Pancreas (tissue), 10 donors: Measurements from ENCODE around the gene DNM3. TPM values are rescaled to one million over a fixed set of nuclear protein-coding genes. Genes with fewer than 3 reads are reported as not detected.

ENCODE experiments used
- ATAC-seq, 4 donors: fragments of 200-7000 bp; cut with Tn5 transposase; one replicate each; pipeline versions ENCODE4 v1.8.0 to v1.9.1; 2020; ENCODE audit warnings: mild to moderate bottlenecking in 4 of 4, moderate library complexity in 4 of 4
- DNase-seq, 6 donors: peaks; one replicate each; pipeline ENCODE4 v3.0.0-alpha.2; 2020
- FAIRE-seq: peaks from 2 replicates; lab custom pipeline; 2012; peaks lifted over from hg19 to GRCh38; lab: Jason Lieb, UNC
- H3K27ac ChIP-seq, 4 donors: fragments of 200-600 bp; sonication (generic); 1 replicate in 3 of 4; 2 replicates in 1 of 4; pipeline versions ENCODE4 v1.5.0 to v1.8.0; 2020
- H3K27me3 ChIP-seq, 4 donors: fragments of 200-600 bp; one replicate each; pipeline ENCODE4 v1.8.0; 2021
- H3K36me3 ChIP-seq, 3 donors: fragments of 200-600 bp; sonication (generic) in 1 of 3; one replicate each; pipeline versions ENCODE4 v1.5.0 to v1.8.0; 2020 to 2021
- H3K4me1 ChIP-seq, 3 donors: fragments of 200-600 bp; one replicate each; pipeline ENCODE4 v1.8.0; 2021
- H3K4me3 ChIP-seq, 4 donors: fragments of 200-600 bp; sonication (generic) in 2 of 4; one replicate each; pipeline versions ENCODE4 v1.5.0 to v1.8.0; 2020 to 2021
- H3K9me3 ChIP-seq, 4 donors: fragments of 200-600 bp; one replicate each; pipeline ENCODE4 v1.8.0; 2021
- WGBS, 2 donors: extraction: QIAGEN DNeasy Blood & Tissue Kit; methylation state at CpG; one replicate each; pipeline ENCODE4 v1.1.7; 2013; 5-methylcytosine and 5-hydroxymethylcytosine counted together
- intact Hi-C, 3 donors: fragments of 100-400 bp; cut with DNase I; formaldehyde crosslinking; loops; one replicate each; pipeline versions ENCODE4 v1.11.1 to v1.14.2; 2022
- polyA plus RNA-seq, 2 donors: library from polyadenylated mRNA; stranded (reverse); fragments of 200-250 nt; gene quantifications; one replicate each; pipeline ENCODE4 v1.2.3, GENCODE V29; 2013
- total RNA-seq, 6 donors: library from RNA; stranded (reverse); fragmentation: NEBNext Ultra II Directional in 4 of 6; extraction: Animal tissue kit (Norgen Biotek cat#: 25700) in 4 of 6; gene quantifications; one replicate each; pipeline versions ENCODE4 v1.2.1 to v1.2.4, GENCODE V29; 2021 to 2023
- TF ChIP-seq, protein P1 (sequence below), 4 donors: fragments of 200-600 bp; sonication (generic) in 3 of 4; IDR thresholded peaks; one replicate each; pipeline versions ENCODE4 v1.5.0 to v1.8.0; 2021; ENCODE audit warnings: antibody characterized with exemption in 4 of 4
- donor health status: healthy with polysubstance abuse.
- donor health status: DM: no; HTN: no; CAD: no; lungs with moderate emphysema.
- donor health status: DM: no; HTN: no; CAD: no.
- donor health status: control.
- donor health status: control.
- donor health status: Bipolar disorder and iron deficiency.
- donor health status: DM: yes; HTN: yes; CAD: no.
- donor health status: DM: no; HTN: no; CAD: no.
- donor health status: DM: no; HTN: no; CAD: no.
- donor health status: DM: yes; HTN: yes; CAD: no.

DNM3 gene
- total and polyA plus RNA-seq, 8 donors: 0.40 to 1.3 (median 0.78) TPM

- intact Hi-C loops: no loop called here
- Histone ChIP-seq H3K9me3 (no peaks in the 10 kb centered on the region), H3K36me3 (no peaks in the 10 kb centered on the region), H3K27ac (no peak overlapping the region), H3K4me3 (no peak overlapping the region), H3K27me3 (no peaks in the 10 kb centered on the region), H3K4me1 (peaks cover 16 to 64% (median 22%) of the 10 kb centered on the region in 3 donors)
- DNase-seq (no peak), FAIRE-seq (no peak), ATAC-seq (no peak)
- TF ChIP-seq, protein P1, sequence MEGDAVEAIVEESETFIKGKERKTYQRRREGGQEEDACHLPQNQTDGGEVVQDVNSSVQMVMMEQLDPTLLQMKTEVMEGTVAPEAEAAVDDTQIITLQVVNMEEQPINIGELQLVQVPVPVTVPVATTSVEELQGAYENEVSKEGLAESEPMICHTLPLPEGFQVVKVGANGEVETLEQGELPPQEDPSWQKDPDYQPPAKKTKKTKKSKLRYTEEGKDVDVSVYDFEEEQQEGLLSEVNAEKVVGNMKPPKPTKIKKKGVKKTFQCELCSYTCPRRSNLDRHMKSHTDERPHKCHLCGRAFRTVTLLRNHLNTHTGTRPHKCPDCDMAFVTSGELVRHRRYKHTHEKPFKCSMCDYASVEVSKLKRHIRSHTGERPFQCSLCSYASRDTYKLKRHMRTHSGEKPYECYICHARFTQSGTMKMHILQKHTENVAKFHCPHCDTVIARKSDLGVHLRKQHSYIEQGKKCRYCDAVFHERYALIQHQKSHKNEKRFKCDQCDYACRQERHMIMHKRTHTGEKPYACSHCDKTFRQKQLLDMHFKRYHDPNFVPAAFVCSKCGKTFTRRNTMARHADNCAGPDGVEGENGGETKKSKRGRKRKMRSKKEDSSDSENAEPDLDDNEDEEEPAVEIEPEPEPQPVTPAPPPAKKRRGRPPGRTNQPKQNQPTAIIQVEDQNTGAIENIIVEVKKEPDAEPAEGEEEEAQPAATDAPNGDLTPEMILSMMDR (IDR thresholded peaks at IDR 0.05): no peak
- WGBS, 2 donors: 48 to 83% methylated on average over 1 of the region's 1 CpG
These were observed 614.2 kb downstream of the DNM3 start for GRCh38 chr1:172455451-172455850.

DNA sequence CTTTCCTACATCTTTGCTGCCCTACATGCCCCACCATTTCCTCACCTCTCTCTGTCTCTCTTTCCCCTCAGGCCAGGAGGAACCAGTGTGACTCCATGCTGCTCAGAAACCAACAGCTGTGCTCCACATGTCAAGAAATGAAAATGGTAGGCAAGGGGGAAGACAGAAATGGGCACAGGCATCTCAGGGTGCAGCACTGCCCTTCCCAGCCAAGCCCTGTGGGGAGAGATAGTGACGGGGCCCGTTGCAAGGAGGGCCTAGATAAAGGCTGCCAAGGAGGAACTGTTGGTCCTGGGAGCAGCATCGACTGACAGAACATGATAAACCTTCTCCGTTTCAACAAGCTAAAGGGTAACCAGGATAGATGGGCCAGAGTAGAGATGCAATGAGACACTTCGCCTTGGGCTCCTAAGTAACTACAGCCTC is 615.1 kb downstream of the DNM3 start:
- no peaks in the 10 kb centered on the region for H3K9me3 ChIP-seq
- peak overlapping the region in 2 of 4 donors; percentile 43 to 53 for H3K27ac ChIP-seq
- WGBS, 2 donors: 60 to 65% methylated on average over 5 of the region's 5 CpGs
- FAIRE-seq (no peak), DNase-seq (no peak), ATAC-seq (no peak)
- H3K4me1 ChIP-seq: peaks cover 11 to 63% (median 15%) of the 10 kb centered on the region in 3 donors
- no peak overlapping the region for H3K4me3 ChIP-seq
- no peaks in the 10 kb centered on the region for H3K36me3 ChIP-seq
- intact Hi-C loops: no loop called here
- no peaks in the 10 kb centered on the region for H3K27me3 ChIP-seq
- TF ChIP-seq, protein P1 (IDR thresholded peaks at IDR 0.05): no peak

DNA sequence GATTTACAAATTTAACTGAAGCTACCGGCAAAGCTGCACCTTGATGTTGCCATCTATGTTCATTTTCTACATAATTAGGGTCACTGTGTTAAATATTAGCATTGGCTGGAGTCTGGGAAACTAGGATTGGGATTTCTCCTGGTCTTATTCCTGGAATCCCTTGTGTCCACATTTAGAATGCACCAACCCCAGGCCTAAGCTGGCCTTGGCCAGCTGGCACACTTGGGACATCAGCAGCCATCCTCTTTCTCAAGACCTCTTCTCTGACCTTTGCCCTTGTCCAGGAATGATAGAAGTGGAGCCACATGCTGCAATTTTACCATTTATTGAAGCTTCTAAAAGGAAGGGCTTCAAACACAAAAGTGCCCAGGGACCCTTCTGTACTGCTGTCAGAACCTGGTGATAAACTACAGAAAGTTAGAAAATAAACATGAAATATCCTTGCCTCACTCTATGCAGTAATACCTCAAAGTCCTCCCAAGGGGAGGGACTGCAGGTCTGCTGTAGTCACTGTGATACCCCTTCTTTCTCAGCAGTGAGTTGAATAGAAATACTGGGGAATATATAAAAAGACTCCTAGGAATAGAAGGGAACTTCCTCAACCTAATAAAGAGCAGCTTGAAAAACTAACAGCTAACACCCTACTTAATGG is 616.3 kb downstream of the DNM3 start:
- Histone ChIP-seq H3K27ac (peak overlapping the region in 2 of 4 donors; percentile 43 to 53), H3K4me3 (no peak overlapping the region), H3K9me3 (no peaks in the 10 kb centered on the region), H3K27me3 (no peaks in the 10 kb centered on the region), H3K36me3 (no peaks in the 10 kb centered on the region), H3K4me1 (peaks cover 6 to 52% (median 11%) of the 10 kb centered on the region in 3 donors)
- intact Hi-C loops: no loop called here
- WGBS, 2 donors: 33 to 40% methylated on average over 1 of the region's 1 CpG
- ATAC-seq (peak; percentile 80 to 89 (median 83)), FAIRE-seq (no peak), DNase-seq (peak in 4 of 6 donors; percentile 42 to 69 (median 62))
- TF ChIP-seq, protein P1 (IDR thresholded peaks at IDR 0.05): no peak

- H3K9me3 ChIP-seq: no peaks in the 10 kb centered on the region
- H3K36me3 ChIP-seq: no peaks in the 10 kb centered on the region
- H3K4me3 ChIP-seq: no peak overlapping the region
- no peaks in the 10 kb centered on the region for H3K27me3 ChIP-seq
- intact Hi-C loops: no loop called here
- DNase-seq: no peak
- TF ChIP-seq, protein P1 (IDR thresholded peaks at IDR 0.05): no peak
- FAIRE-seq: no peak
- peaks cover 0 to 30% (median 5%) of the 10 kb centered on the region in 3 donors for H3K4me1 ChIP-seq
- 79 to 88% methylated on average over 1 of the region's 1 CpG for WGBS, 2 donors
- peak in 1 of 4 donors; percentile 14 for ATAC-seq
- no peak overlapping the region for H3K27ac ChIP-seq
These were observed 618.9 kb downstream of the DNM3 start for GRCh38 chr1:172460177-172460576.

GRCh38 chr1:172460887-172461315 is 619.6 kb downstream of the DNM3 start:
- H3K4me3 ChIP-seq: no peak overlapping the region
- intact Hi-C loops: no loop called here
- no peak for ATAC-seq
- H3K4me1 ChIP-seq: peaks cover 0 to 37% (median 5%) of the 10 kb centered on the region in 3 donors
- 81 to 89% methylated on average over 1 of the region's 1 CpG for WGBS, 2 donors
- no peak for DNase-seq
- no peaks in the 10 kb centered on the region for H3K27me3 ChIP-seq
- TF ChIP-seq, protein P1 (IDR thresholded peaks at IDR 0.05): no peak
- no peak for FAIRE-seq
- H3K36me3 ChIP-seq: no peaks in the 10 kb centered on the region
- H3K9me3 ChIP-seq: no peaks in the 10 kb centered on the region
- no peak overlapping the region for H3K27ac ChIP-seq
